ENCODE measurements around the gene CCDC86.

The CCDC86 gene, protein sequence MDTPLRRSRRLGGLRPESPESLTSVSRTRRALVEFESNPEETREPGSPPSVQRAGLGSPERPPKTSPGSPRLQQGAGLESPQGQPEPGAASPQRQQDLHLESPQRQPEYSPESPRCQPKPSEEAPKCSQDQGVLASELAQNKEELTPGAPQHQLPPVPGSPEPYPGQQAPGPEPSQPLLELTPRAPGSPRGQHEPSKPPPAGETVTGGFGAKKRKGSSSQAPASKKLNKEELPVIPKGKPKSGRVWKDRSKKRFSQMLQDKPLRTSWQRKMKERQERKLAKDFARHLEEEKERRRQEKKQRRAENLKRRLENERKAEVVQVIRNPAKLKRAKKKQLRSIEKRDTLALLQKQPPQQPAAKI

DNA sequence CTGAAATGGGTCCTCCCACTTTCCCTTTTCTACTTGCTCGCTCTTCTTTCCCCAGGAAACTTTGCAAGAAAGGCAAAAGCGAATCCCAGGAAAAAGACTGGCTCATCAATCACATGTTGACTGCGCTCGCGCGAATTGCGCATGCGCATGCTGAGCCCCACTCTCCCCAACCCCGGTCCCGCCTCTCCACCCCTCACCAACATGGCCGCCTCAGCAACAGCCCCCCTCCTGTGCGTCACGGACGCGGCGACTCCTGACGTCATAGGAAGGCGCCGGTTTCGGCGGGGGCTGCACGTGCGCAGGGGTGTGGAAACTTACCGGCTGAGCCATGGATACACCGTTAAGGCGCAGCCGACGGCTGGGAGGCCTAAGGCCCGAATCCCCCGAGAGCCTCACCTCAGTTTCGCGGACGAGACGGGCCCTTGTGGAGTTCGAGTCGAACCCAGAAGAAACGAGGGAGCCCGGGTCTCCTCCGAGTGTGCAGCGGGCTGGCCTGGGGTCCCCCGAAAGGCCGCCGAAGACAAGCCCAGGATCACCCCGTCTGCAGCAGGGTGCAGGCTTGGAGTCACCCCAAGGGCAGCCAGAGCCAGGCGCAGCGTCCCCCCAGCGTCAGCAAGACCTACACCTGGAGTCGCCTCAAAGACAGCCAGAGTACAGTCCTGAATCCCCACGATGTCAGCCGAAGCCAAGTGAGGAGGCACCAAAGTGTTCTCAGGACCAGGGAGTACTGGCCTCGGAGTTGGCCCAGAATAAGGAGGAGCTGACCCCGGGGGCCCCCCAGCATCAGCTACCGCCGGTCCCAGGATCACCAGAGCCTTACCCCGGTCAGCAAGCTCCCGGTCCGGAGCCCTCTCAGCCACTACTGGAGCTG lies at the start of gene CCDC86:
Gene CCDC86 (plus strand): TSS at position 317 of the 871 bp plus-strand sequence. CDS start 12 bp downstream, at position 329.
- TF ChIP-seq, protein P1, sequence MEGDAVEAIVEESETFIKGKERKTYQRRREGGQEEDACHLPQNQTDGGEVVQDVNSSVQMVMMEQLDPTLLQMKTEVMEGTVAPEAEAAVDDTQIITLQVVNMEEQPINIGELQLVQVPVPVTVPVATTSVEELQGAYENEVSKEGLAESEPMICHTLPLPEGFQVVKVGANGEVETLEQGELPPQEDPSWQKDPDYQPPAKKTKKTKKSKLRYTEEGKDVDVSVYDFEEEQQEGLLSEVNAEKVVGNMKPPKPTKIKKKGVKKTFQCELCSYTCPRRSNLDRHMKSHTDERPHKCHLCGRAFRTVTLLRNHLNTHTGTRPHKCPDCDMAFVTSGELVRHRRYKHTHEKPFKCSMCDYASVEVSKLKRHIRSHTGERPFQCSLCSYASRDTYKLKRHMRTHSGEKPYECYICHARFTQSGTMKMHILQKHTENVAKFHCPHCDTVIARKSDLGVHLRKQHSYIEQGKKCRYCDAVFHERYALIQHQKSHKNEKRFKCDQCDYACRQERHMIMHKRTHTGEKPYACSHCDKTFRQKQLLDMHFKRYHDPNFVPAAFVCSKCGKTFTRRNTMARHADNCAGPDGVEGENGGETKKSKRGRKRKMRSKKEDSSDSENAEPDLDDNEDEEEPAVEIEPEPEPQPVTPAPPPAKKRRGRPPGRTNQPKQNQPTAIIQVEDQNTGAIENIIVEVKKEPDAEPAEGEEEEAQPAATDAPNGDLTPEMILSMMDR (conservative IDR thresholded peaks at IDR 0.05; ENCODE audit: low read depth, low read length): no peak
- DNase-seq (ENCODE audit: low read depth): peak; percentile 97
- peak within 1 kb of the TSS; percentile 90 for H3K4me3 ChIP-seq (ENCODE audit: low read depth, low read length)

DNA sequence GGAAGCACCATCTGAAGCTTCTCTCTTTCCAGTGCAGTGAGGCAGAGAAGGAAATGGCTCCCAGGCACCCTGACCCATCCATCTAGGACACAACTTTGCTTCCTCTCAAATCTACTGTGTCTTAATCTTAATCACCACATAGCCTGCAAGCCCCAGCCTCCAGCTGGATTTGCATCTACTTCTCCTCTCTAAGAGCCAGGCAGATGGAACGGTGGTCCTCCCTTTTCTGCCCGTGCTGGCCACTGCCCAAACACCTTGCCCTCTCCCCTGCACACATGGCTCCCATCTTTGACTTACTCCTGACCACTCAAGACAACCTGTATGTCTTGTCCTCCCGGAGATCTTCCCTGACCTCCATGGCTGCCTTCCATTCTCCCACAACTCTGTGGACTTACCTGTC lies 49.4 kb upstream of the CCDC86 start:
- no peak for DNase-seq (ENCODE audit: low read depth)
- TF ChIP-seq, protein P1 (conservative IDR thresholded peaks at IDR 0.05; ENCODE audit: low read depth, low read length): no peak
- H3K4me3 ChIP-seq (ENCODE audit: low read depth, low read length): no peak overlapping the region

DNA sequence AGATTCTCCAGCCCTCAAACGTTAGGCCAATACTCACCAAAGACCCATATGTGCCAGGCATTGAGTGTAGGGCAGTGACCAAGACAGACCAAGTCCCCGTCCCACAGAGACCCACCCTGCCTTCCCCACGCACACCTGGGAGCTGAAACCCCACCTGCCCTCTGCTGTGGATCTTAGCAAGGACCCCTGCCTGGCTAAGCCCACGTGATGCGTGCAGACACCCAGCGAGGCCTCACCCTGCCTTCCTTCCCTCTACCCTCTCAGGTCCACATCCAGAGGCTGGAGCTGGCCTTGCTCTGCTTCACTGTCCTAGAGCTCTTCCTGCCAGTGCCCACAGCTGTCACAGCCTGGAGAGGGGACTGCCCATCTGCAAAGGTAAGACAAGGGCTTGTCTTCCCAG lies 46.6 kb upstream of the CCDC86 start:
- TF ChIP-seq, protein P1 (conservative IDR thresholded peaks at IDR 0.05; ENCODE audit: low read depth, low read length): no peak
- no peak overlapping the region for H3K4me3 ChIP-seq (ENCODE audit: low read depth, low read length)
- DNase-seq (ENCODE audit: low read depth): no peak

DNA sequence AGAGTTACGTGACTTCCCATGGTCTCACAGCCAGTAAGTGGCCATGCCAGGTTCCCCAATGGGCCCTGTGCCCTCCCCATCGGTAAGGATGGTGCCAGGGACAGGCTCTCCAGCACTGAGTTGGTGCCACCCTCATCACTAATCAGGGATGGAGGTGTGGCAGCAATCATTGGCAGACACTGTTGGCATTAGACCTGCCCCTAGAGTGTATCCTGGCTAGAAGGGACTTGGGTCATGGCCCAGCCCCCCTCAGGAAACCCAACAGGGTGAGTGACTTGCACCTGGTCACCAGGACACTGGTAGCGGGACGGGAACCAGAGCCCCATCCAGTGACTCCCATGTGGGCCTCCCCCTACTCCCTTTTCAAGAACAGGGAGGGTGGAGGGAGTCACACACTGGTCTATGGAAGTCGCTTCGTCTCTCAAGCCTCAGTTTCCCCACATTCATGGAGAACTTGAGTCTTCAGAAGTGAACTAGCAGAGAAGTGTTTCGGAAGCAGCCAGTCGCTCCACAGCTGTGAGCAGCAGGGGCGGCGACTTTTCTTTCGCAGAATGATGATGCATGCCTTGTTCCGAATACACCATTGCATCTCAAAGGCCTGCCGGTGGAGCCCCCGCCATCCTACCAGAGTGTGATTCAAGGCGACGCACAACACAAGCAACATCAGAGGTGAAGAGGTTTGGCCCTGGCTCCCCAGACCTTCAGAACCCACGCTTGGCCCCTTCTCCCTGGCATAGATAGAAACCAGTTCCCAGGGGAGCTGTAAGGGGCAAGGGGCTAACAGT lies 43.9 kb upstream of the CCDC86 start:
- TF ChIP-seq, protein P1 (conservative IDR thresholded peaks at IDR 0.05; ENCODE audit: low read depth, low read length): no peak
- no peak overlapping the region for H3K4me3 ChIP-seq (ENCODE audit: low read depth, low read length)
- no peak for DNase-seq (ENCODE audit: low read depth)

DNA sequence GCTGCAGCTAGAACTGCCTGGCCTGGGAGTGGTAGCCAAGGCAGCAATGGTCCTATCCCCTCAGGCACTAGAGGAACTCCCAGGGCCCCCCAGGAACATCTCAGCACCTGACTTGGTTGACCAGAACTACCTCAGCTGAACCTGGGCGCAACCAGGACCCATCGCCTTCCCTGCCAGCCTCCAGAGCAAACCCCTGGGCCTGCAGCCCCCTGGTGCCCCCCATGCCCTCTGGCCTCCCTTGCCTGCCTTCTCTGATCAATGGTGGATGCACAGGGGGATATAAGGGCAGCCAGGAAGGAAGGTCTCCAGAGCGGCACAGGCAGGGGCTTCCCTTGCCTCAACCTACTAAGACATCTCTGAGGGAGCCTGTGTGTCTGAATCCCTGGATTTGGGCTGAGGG lies 43.3 kb upstream of the CCDC86 start:
- TF ChIP-seq, protein P1 (conservative IDR thresholded peaks at IDR 0.05; ENCODE audit: low read depth, low read length): no peak
- no peak overlapping the region for H3K4me3 ChIP-seq (ENCODE audit: low read depth, low read length)
- no peak for DNase-seq (ENCODE audit: low read depth)

DNA sequence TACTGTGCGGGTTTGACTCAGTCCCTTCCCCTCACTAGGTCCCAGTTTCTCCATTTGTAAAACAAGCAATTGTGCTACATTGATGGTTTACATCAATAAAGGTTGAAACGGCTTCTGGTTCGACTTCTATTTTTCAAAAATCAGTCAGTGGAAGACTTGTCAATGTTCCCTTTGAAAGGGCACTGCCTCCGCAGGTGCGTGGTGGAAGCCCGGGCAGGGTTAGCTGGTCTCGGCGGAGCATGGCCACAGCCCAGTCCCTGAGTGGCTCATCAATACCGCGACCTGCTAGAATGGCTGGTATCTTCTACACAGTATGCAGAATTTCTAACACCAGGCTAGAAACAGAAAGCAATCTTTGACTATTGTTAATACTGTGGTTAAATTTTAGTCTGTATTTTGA lies 40.7 kb upstream of the CCDC86 start:
- no peak overlapping the region for H3K4me3 ChIP-seq (ENCODE audit: low read depth, low read length)
- no peak for DNase-seq (ENCODE audit: low read depth)
- TF ChIP-seq, protein P1 (conservative IDR thresholded peaks at IDR 0.05; ENCODE audit: low read depth, low read length): no peak

All from choroid plexus epithelial cell (primary cell).